IMR-90 (cell line): Measurements from ENCODE around the gene CAMK2N1. TPM values are rescaled to one million over a fixed set of nuclear protein-coding genes. Genes with fewer than 3 reads are reported as not detected.
A peak's percentile ranks its signal among the peaks of the same experiment; 100 is the strongest.

Experiments
- ATAC-seq: fragments of 200-7000 bp; cut with Tn5 transposase; 2 replicates; pipeline ENCODE4 v1.9.1; 2020; ENCODE audit warnings: low read depth, mild to moderate bottlenecking, moderate library complexity
- BruUV-seq: library from RNA; stranded (reverse); fragments of 400-500 nt; replicated peaks from 2 replicates; lab custom pipeline; 2021; lab: Mats Ljungman, UMichigan
- CTCF ChIA-PET: fragments of 300-600 bp; formaldehyde crosslinking; extraction: SDS; loops from one replicate; lab custom pipeline; 2021; ENCODE audit warnings: antibody characterized with exemption; lab: Yijun Ruan, JAX
- POLR2A ChIA-PET: fragments of 300-600 bp; sonication (Branson Sonifier 250); formaldehyde crosslinking; loops from one replicate; lab custom pipeline; 2022; ENCODE audit warnings: antibody characterized with exemption; ENCODE audit not compliant: unreplicated experiment; lab: Charles Lee
- DNase-seq: peaks from one replicate; pipeline ENCODE4 v3.0.0; 2013
- H2AFZ ChIP-seq: replicated peaks from 2 replicates; pipeline ENCODE3; 2013; ENCODE audit warnings: low read length, mild to moderate bottlenecking; ENCODE audit not compliant: poor library complexity
- H2AK5ac ChIP-seq: 2 replicates; pipeline ENCODE4 v1.6.1; 2013; ENCODE audit warnings: low read depth, low read length, inconsistent platforms
- H2AK9ac ChIP-seq: replicated peaks from 2 replicates; pipeline ENCODE3; 2013; ENCODE audit warnings: mild to moderate bottlenecking, low read depth, low read length, moderate library complexity; ENCODE audit not compliant: poor library complexity
- H2BK120ac ChIP-seq: 2 replicates; pipeline ENCODE4 v1.6.1; 2013; ENCODE audit warnings: low read depth, low read length, inconsistent platforms
- H2BK15ac ChIP-seq: 3 replicates; pipeline ENCODE4 v1.6.1; 2013; ENCODE audit warnings: low read depth, low read length, inconsistent platforms
- H2BK20ac ChIP-seq: 2 replicates; pipeline ENCODE4 v1.6.1; 2013; ENCODE audit warnings: low read depth, mild to moderate bottlenecking, inconsistent platforms, low read length, moderate library complexity
- H2BK5ac ChIP-seq: 2 replicates; pipeline ENCODE4 v1.6.1; 2013; ENCODE audit warnings: mild to moderate bottlenecking, low read depth, low read length, inconsistent platforms; ENCODE audit not compliant: poor library complexity, severe bottlenecking
- H3K14ac ChIP-seq: replicated peaks from 2 replicates; pipeline ENCODE4 v1.6.1; 2013; ENCODE audit warnings: low read depth, low read length, inconsistent platforms
- H3K18ac ChIP-seq: 2 replicates; pipeline ENCODE4 v1.6.1; 2013; ENCODE audit warnings: low read depth, low read length, control low read depth
- H3K23ac ChIP-seq: 2 replicates; pipeline ENCODE4 v1.6.1; 2013; ENCODE audit warnings: low read depth, low read length, inconsistent platforms
- H3K27ac ChIP-seq: 2 replicates; pipeline ENCODE4 v1.5.1; 2013; ENCODE audit warnings: mild to moderate bottlenecking, control low read depth, low read length; ENCODE audit not compliant: insufficient read depth
- H3K27me3 ChIP-seq: 2 replicates; pipeline ENCODE4 v1.6.1; 2013; ENCODE audit warnings: low read length; ENCODE audit not compliant: control insufficient read depth, insufficient read depth
- H3K36me3 ChIP-seq: 2 replicates; pipeline ENCODE4 v1.6.1; 2013; ENCODE audit warnings: low read length, mixed read lengths; ENCODE audit not compliant: control insufficient read depth, insufficient read depth
- H3K4ac ChIP-seq: 2 replicates; pipeline ENCODE4 v1.6.1; 2013; ENCODE audit warnings: low read depth, low read length, inconsistent platforms
- H3K4me1 ChIP-seq: 2 replicates; pipeline ENCODE4 v1.6.1; 2013; ENCODE audit warnings: low read length, mixed read lengths; ENCODE audit not compliant: control insufficient read depth, insufficient read depth
- H3K4me2 ChIP-seq: 2 replicates; pipeline ENCODE4 v1.6.1; 2013; ENCODE audit warnings: low read depth, mild to moderate bottlenecking, control low read depth, low read length, moderate library complexity
- H3K4me3 ChIP-seq: 2 replicates; pipeline ENCODE4 v1.5.1; 2013; ENCODE audit warnings: low read depth, mild to moderate bottlenecking, control low read depth, low read length, moderate library complexity; ENCODE audit not compliant: insufficient read depth
- H3K56ac ChIP-seq: 2 replicates; pipeline ENCODE4 v1.6.1; 2013; ENCODE audit warnings: low read length, inconsistent platforms; ENCODE audit not compliant: insufficient read depth; ENCODE audit errors: extremely low read depth
- H3K79me1 ChIP-seq, 2 experiments: 2 replicates each; pipeline ENCODE4 v1.6.1; 2013; ENCODE audit warnings: low read length in 2 of 2, inconsistent platforms in 1 of 2, low read depth in 1 of 2
- H3K9ac ChIP-seq: 2 replicates; pipeline ENCODE4 v1.6.1; 2013; ENCODE audit warnings: low read depth, low read length, control low read depth
- H3K9me1 ChIP-seq: 2 replicates; pipeline ENCODE4 v1.6.1; 2013; ENCODE audit warnings: low read length, inconsistent platforms; ENCODE audit not compliant: insufficient read depth
- H3K9me3 ChIP-seq: 2 replicates; pipeline ENCODE4 v1.6.1; 2013; ENCODE audit warnings: low read length; ENCODE audit not compliant: control insufficient read depth, insufficient read depth
- H4K20me1 ChIP-seq: 2 replicates; pipeline ENCODE4 v1.6.1; 2013; ENCODE audit warnings: low read length, inconsistent platforms; ENCODE audit not compliant: insufficient read depth
- H4K5ac ChIP-seq: 2 replicates; pipeline ENCODE4 v1.6.1; 2013; ENCODE audit warnings: mild to moderate bottlenecking, low read depth, low read length, control low read depth
- H4K8ac ChIP-seq, 2 experiments: 2 replicates each; pipeline ENCODE4 v1.6.1; 2013; ENCODE audit warnings: low read depth in 2 of 2, low read length in 2 of 2, control low read depth in 1 of 2, inconsistent platforms in 1 of 2
- H4K91ac ChIP-seq: 2 replicates; pipeline ENCODE4 v1.6.1; 2013; ENCODE audit warnings: low read depth, low read length, inconsistent platforms; ENCODE audit not compliant: insufficient read depth
- CHD1 ChIP-seq: IDR thresholded peaks from 2 replicates; pipeline ENCODE4 v1.6.1; 2012; ENCODE audit warnings: low read depth, low read length, improper control_type of control experiment
- FOS ChIP-seq: fragments of 150-350 bp; IDR thresholded peaks from 2 replicates; pipeline ENCODE4 v1.6.1; 2016; ENCODE audit warnings: low read depth, low read length
- RCOR1 ChIP-seq: IDR thresholded peaks from 2 replicates; pipeline ENCODE4 v1.6.1; 2012; ENCODE audit warnings: mild to moderate bottlenecking, low read length, improper control_type of control experiment; ENCODE audit not compliant: insufficient replicate concordance
- RFX5 ChIP-seq: IDR thresholded peaks from 2 replicates; pipeline ENCODE4 v1.8.0; 2012; ENCODE audit warnings: low read depth, mild to moderate bottlenecking, low read length, moderate library complexity
- WGBS, 2 experiments: methylation state at CpG; one replicate each; pipeline versions ENCODE4 v1.1.5 to v1.1.7; 2013; ENCODE audit warnings: missing lambda C conversion rate in 2 of 2; ENCODE audit not compliant: insufficient read length in 1 of 2; ENCODE audit errors: extremely low coverage in 2 of 2; 5-methylcytosine and 5-hydroxymethylcytosine counted together
- dilution Hi-C: fragments of 300-500 bp; cut with HindIII; formaldehyde crosslinking; loops from one replicate; pipeline ENCODE4 v1.14.3; 2018; ENCODE audit warnings: low sequenced_read_pairs; ENCODE audit not compliant: unreplicated experiment
- in situ Hi-C: fragments of 300-500 bp; cut with MboI; formaldehyde crosslinking; loops from 3 replicates; pipeline ENCODE4 v1.14.3; 2019; ENCODE audit warnings: low sequenced_read_pairs, inconsistent platforms, mixed read lengths
- intact Hi-C: fragments of 100-400 bp; cut with micrococcal nuclease; formaldehyde crosslinking; loops from 2 replicates; pipeline ENCODE4 v1.10.0; 2022
- polyA plus RNA-seq, 3 experiments: library from polyadenylated mRNA; depleted of rRNA; stranded (reverse); fragments of >200 nt; gene quantifications; 2 replicates each; pipeline ENCODE4 v1.2.3, GENCODE V29; 2012; ENCODE audit warnings: low replicate concordance in 1 of 3
- total RNA-seq: library from RNA; depleted of rRNA; stranded (reverse); fragments of >200 nt; gene quantifications from 2 replicates; pipeline ENCODE4 v1.2.3, GENCODE V29; 2012
- TF ChIP-seq, protein P1 (sequence below): fragments of 150-350 bp; IDR thresholded peaks from 2 replicates; pipeline ENCODE4 v1.6.1; 2016; ENCODE audit warnings: low read depth, mild to moderate bottlenecking, low read length, moderate library complexity, borderline replicate concordance
- TF ChIP-seq, protein P2 (sequence below): fragments of 150-350 bp; IDR thresholded peaks from 2 replicates; pipeline ENCODE4 v1.6.1; 2017; ENCODE audit warnings: mild to moderate bottlenecking, antibody characterized with exemption, low read length, low read depth
- TF ChIP-seq, protein P3 (sequence below): conservative IDR thresholded peaks from 2 replicates; pipeline ENCODE4 v1.5.1; 2012; ENCODE audit warnings: mild to moderate bottlenecking, low read depth, low read length, improper control_type of control experiment

Gene CAMK2N1
- total and polyA plus RNA-seq, 2 of the 4 experiments (the other 2 are of a cell fraction): 10.2 to 44.4 TPM

DNA sequence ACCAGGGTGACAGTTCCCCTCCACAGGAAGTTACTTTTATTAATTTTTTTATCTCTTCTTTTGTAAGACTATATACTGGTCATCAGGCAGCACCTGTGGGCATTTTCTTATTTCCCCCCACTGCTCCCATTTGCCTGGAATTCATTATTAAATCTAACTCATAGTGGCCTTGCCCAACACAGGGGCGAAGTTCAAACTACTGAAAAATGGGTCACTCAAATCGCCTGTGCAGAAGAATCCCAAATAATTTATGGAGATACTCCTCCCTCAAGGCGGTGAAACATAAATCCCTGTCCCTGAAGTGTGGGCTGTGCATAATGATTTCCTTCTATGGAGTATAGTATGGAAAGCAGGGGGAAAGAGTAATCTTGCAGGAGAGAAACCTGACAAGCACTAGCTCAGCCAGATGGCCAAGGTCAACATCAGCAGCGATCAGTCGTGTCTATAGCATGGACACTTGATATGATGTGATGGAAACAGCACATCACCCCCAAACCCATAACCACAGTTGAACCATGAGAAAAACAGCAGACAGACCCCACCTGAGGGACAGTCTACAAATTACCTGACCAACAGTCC lies 7.9 kb downstream of the CAMK2N1 start:
- no peak overlapping the region for H2AFZ ChIP-seq
- BruUV-seq: no TSS peak
- no peak overlapping the region for H3K4me3 ChIP-seq
- H3K4ac ChIP-seq: peak overlapping the region; percentile 88
- TF ChIP-seq, protein P1, sequence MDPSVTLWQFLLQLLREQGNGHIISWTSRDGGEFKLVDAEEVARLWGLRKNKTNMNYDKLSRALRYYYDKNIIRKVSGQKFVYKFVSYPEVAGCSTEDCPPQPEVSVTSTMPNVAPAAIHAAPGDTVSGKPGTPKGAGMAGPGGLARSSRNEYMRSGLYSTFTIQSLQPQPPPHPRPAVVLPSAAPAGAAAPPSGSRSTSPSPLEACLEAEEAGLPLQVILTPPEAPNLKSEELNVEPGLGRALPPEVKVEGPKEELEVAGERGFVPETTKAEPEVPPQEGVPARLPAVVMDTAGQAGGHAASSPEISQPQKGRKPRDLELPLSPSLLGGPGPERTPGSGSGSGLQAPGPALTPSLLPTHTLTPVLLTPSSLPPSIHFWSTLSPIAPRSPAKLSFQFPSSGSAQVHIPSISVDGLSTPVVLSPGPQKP: no peak
- TF ChIP-seq FOS (no peak), RCOR1 (no peak), RFX5 (no peak), CHD1 (no peak)
- TF ChIP-seq, protein P2, sequence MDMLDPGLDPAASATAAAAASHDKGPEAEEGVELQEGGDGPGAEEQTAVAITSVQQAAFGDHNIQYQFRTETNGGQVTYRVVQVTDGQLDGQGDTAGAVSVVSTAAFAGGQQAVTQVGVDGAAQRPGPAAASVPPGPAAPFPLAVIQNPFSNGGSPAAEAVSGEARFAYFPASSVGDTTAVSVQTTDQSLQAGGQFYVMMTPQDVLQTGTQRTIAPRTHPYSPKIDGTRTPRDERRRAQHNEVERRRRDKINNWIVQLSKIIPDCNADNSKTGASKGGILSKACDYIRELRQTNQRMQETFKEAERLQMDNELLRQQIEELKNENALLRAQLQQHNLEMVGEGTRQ: no peak
- TF ChIP-seq, protein P3, sequence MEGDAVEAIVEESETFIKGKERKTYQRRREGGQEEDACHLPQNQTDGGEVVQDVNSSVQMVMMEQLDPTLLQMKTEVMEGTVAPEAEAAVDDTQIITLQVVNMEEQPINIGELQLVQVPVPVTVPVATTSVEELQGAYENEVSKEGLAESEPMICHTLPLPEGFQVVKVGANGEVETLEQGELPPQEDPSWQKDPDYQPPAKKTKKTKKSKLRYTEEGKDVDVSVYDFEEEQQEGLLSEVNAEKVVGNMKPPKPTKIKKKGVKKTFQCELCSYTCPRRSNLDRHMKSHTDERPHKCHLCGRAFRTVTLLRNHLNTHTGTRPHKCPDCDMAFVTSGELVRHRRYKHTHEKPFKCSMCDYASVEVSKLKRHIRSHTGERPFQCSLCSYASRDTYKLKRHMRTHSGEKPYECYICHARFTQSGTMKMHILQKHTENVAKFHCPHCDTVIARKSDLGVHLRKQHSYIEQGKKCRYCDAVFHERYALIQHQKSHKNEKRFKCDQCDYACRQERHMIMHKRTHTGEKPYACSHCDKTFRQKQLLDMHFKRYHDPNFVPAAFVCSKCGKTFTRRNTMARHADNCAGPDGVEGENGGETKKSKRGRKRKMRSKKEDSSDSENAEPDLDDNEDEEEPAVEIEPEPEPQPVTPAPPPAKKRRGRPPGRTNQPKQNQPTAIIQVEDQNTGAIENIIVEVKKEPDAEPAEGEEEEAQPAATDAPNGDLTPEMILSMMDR: no peak
- H2AK5ac ChIP-seq: peak overlapping the region; percentile 71; the same call in 1 of the 2 replicates
- H3K4me2 ChIP-seq: peak overlapping the region; percentile 5; the same call in 1 of the 2 replicates
- H2BK120ac ChIP-seq: peak overlapping the region; percentile 82
- peaks cover 12 to 56% of the 10 kb centered on the region in 2 experiments for H3K79me1 ChIP-seq
- peaks cover 41% of the 10 kb centered on the region for H3K4me1 ChIP-seq
- peaks cover 16% of the 10 kb centered on the region for H4K20me1 ChIP-seq
- no peak overlapping the region for H3K56ac ChIP-seq
- H3K9me1 ChIP-seq: peaks cover 39% of the 10 kb centered on the region
- no peak overlapping the region for H3K9ac ChIP-seq
- DNase-seq (no peak), ATAC-seq (no peak)
- no peaks in the 10 kb centered on the region for H3K36me3 ChIP-seq
- dilution Hi-C loops: no loop called here
- CTCF ChIA-PET: interaction anchor here (1.1 kb wide), 1 partner anchor 266 kb away, joined by 3 read pairs; no protein-coding TSS in a partner anchor
- H2BK5ac ChIP-seq: peak overlapping the region; percentile 57
- H3K18ac ChIP-seq: peak overlapping the region; percentile 38
- H2BK15ac ChIP-seq: peak overlapping the region; percentile 16; the same call in 1 of the 3 replicates
- no peak overlapping the region for H2AK9ac ChIP-seq
- intact Hi-C loops: no loop called here
- H3K27ac ChIP-seq: peak overlapping the region; percentile 2; the same call in 1 of the 2 replicates
- peak overlapping the region; percentile 81; the same call in 1 of the 2 replicates for H3K23ac ChIP-seq
- POLR2A ChIA-PET: no interaction called here
- in situ Hi-C loops: no loop called here
- peak overlapping the region; percentile 35 for H4K5ac ChIP-seq
- H3K14ac ChIP-seq: peak overlapping the region; percentile 51
- H2BK20ac ChIP-seq: peak overlapping the region; percentile 83
- H4K8ac ChIP-seq: peak overlapping the region in 1 of 2 experiments; percentile 73; a peak in 1 of 4 replicates
- H3K9me3 ChIP-seq: no peaks in the 10 kb centered on the region
- H4K91ac ChIP-seq: peak overlapping the region; percentile 91
- 83% methylated on average over 1 of the region's 5 CpGs; no CpG with 5 or more reads in 1 of the 2 experiments for WGBS, 2 experiments
- H3K27me3 ChIP-seq: no peaks in the 10 kb centered on the region
